Fibroblast of lung (primary cell): ENCODE measurements around the gene DLD. TPM values are rescaled to one million over a fixed set of nuclear protein-coding genes. Genes with fewer than 3 reads are reported as not detected.
"Not testable (repeated sequence)": the region's sequence is repeated elsewhere in the genome, so short reads cannot be mapped to it uniquely, and the experiment has no call there.

ENCODE experiments used
- DNase-seq, 2 donors: peaks; one replicate each; pipeline versions ENCODE4 v3.0.0 to v3.0.0-alpha.2; 2010; ENCODE audit warnings: low read depth in 2 of 2
- H2AFZ ChIP-seq: 2 replicates; pipeline ENCODE4 v1.5.1; 2012; ENCODE audit warnings: low read length, control low read depth, inconsistent platforms
- H3K27ac ChIP-seq: 2 replicates; pipeline ENCODE4 v1.5.1; 2011; ENCODE audit warnings: low read length, control low read depth; ENCODE audit not compliant: insufficient read depth
- H3K27me3 ChIP-seq: 2 replicates; pipeline ENCODE4 v1.5.1; 2011; ENCODE audit warnings: mild to moderate bottlenecking, low read length; ENCODE audit not compliant: control insufficient read depth, insufficient read depth
- H3K36me3 ChIP-seq: 2 replicates; pipeline ENCODE4 v1.5.1; 2011; ENCODE audit warnings: low read length; ENCODE audit not compliant: control insufficient read depth, insufficient read depth
- H3K4me1 ChIP-seq: 2 replicates; pipeline ENCODE4 v1.5.1; 2011; ENCODE audit warnings: low read length; ENCODE audit not compliant: control insufficient read depth, insufficient read depth; ENCODE audit errors: extremely low read depth
- H3K4me2 ChIP-seq: 2 replicates; pipeline ENCODE4 v1.5.1; 2011; ENCODE audit warnings: low read length, control low read depth; ENCODE audit not compliant: insufficient read depth; ENCODE audit errors: extremely low read depth
- H3K4me3 ChIP-seq, 4 experiments: fragments of 200-600 bp in 1 of 4; sonication (generic) in 1 of 4; replicated peaks in 1 of 4; 2 replicates each; pipeline ENCODE4 v1.5.1; 2011 to 2016; ENCODE audit warnings: low read length in 4 of 4, low read depth in 3 of 4, mild to moderate bottlenecking in 3 of 4, control low read depth in 2 of 4, inconsistent platforms in 1 of 4, mixed read lengths in 1 of 4; ENCODE audit not compliant: insufficient read depth in 1 of 4; ENCODE audit errors: control extremely low read depth in 1 of 4
- H3K79me2 ChIP-seq: 2 replicates; pipeline ENCODE4 v1.5.1; 2012; ENCODE audit warnings: mild to moderate bottlenecking, low read length, inconsistent platforms; ENCODE audit not compliant: control insufficient read depth, insufficient read depth
- H3K9ac ChIP-seq: 2 replicates; pipeline ENCODE4 v1.5.1; 2011; ENCODE audit warnings: mild to moderate bottlenecking, low read length, control low read depth; ENCODE audit not compliant: insufficient read depth
- H3K9me3 ChIP-seq: 2 replicates; pipeline ENCODE4 v1.5.1; 2012; ENCODE audit warnings: low read depth, low read length; ENCODE audit not compliant: control insufficient read depth, insufficient read depth
- H4K20me1 ChIP-seq: 2 replicates; pipeline ENCODE4 v1.5.1; 2011; ENCODE audit warnings: low read length; ENCODE audit not compliant: control insufficient read depth, insufficient read depth; ENCODE audit errors: extremely low read depth
- CTCF ChIP-seq, 2 donors: IDR thresholded peaks in 1 of 2; conservative IDR thresholded peaks in 1 of 2; 1 replicate in 1 of 2; 2 replicates in 1 of 2; pipeline ENCODE4 v1.5.1; 2011 to 2012; ENCODE audit warnings: low read length in 2 of 2, control low read depth in 1 of 2, inconsistent platforms in 1 of 2, low read depth in 1 of 2, mild to moderate bottlenecking in 1 of 2
- EZH2 ChIP-seq: IDR thresholded peaks from 2 replicates; pipeline ENCODE4 v1.5.1; 2012; ENCODE audit warnings: low read length, control low read depth, mild to moderate bottlenecking; ENCODE audit errors: missing control alignments
- polyA plus RNA-seq, 2 donors: library from polyadenylated mRNA; depleted of rRNA in 1 of 2; stranded (reverse) in 1 of 2; unstranded in 1 of 2; fragments of >200 nt; gene quantifications; 2 replicates each; pipeline ENCODE4 v1.2.1, GENCODE V29; 2011 to 2012; ENCODE audit warnings: missing spikeins in 1 of 2
- total RNA-seq: library from RNA; depleted of rRNA; stranded (reverse); fragments of >200 nt; gene quantifications from 2 replicates; pipeline ENCODE4 v1.2.1, GENCODE V29; 2014

Gene DLD
- total and polyA plus RNA-seq, 2 donors (not counting 1 experiment from before 2014, with no cell fraction given) = 48.6 to 160 TPM

GRCh38 chr7:107889992-107890391 is 991 bp upstream of the DLD start:
- no peak for TF ChIP-seq EZH2
- TF ChIP-seq CTCF (conservative IDR thresholded peaks at IDR 0.05 in 1 of 2, IDR thresholded peaks at IDR 0.05 in 1 of 2; ENCODE audit: low read depth in 1 of 2, low read length in 2 of 2) = no peak
- Histone ChIP-seq H3K4me2 (no peak overlapping the region), H3K4me3 (peak overlapping the region in 1 of 4 experiments; percentile 70), H2AFZ (no peak overlapping the region), H3K4me1 (peaks cover 9% of the 10 kb centered on the region), H3K9me3 (no peaks in the 10 kb centered on the region), H3K27ac (no peak overlapping the region), H4K20me1 (no peaks in the 10 kb centered on the region), H3K79me2 (peaks cover 25% of the 10 kb centered on the region), H3K9ac (no peak overlapping the region), H3K36me3 (peaks cover 3% of the 10 kb centered on the region), H3K27me3 (peaks cover 4% of the 10 kb centered on the region)
- no peak for DNase-seq

- DNase-seq = no peak
- no peak for TF ChIP-seq CTCF (conservative IDR thresholded peaks at IDR 0.05 in 1 of 2, IDR thresholded peaks at IDR 0.05 in 1 of 2; ENCODE audit: low read depth in 1 of 2, low read length in 2 of 2)
- TF ChIP-seq EZH2 = no peak
- Histone ChIP-seq H2AFZ (peak overlapping the region; percentile 99), H3K36me3 (peaks cover 3% of the 10 kb centered on the region), H3K4me3 (peak overlapping the region; percentile 68 to 89 (median 76)), H3K4me1 (peaks cover 9% of the 10 kb centered on the region), H3K4me2 (peak overlapping the region; percentile 96), H3K9ac (peak overlapping the region; percentile 96), H3K79me2 (peaks cover 27% of the 10 kb centered on the region), H4K20me1 (no peaks in the 10 kb centered on the region), H3K9me3 (no peaks in the 10 kb centered on the region), H3K27ac (peak overlapping the region; percentile 98), H3K27me3 (peaks cover 3% of the 10 kb centered on the region)
These were observed 456 bp upstream of the DLD start for GRCh38 chr7:107890493-107890961.

- H3K9me3 ChIP-seq = no peaks in the 10 kb centered on the region
- H4K20me1 ChIP-seq = no peaks in the 10 kb centered on the region
- peak overlapping the region; percentile 68 to 89 (median 76) for H3K4me3 ChIP-seq
- peak overlapping the region; percentile 98 for H3K4me2 ChIP-seq
- H3K27me3 ChIP-seq = no peaks in the 10 kb centered on the region
- DNase-seq = peak; percentile 16 to 38
- peak overlapping the region; percentile 96 for H3K9ac ChIP-seq
- peak overlapping the region; percentile 98 for H3K27ac ChIP-seq
- peaks cover 9% of the 10 kb centered on the region for H3K4me1 ChIP-seq
- TF ChIP-seq CTCF (conservative IDR thresholded peaks at IDR 0.05 in 1 of 2, IDR thresholded peaks at IDR 0.05 in 1 of 2; ENCODE audit: low read depth in 1 of 2, low read length in 2 of 2) = no peak
- H3K79me2 ChIP-seq = peaks cover 31% of the 10 kb centered on the region
- peaks cover 6% of the 10 kb centered on the region for H3K36me3 ChIP-seq
- H2AFZ ChIP-seq = peak overlapping the region; percentile 100
These were observed 818 bp downstream of the DLD start for GRCh38 chr7:107891636-107892366.

DNA sequence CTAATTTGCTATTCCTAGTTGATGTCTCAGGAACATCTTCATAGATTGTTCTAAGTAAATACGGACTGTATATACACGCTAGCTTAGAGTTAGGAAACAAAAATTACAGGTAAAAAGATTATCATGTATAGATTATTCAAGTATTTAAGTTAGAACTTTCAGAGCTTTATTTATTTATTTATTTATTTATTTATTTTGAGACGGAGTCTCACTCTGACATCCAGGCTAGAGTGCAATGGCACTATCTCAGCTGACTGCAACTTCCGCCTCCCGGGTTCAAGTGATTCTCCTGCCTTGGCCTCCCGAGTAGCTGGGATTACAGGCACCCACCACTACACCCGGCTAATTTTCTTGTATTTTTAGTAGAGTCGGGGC is 1.4 kb downstream of the DLD start:
- DNase-seq, H3K9ac ChIP-seq, H3K9me3 ChIP-seq, H3K4me1 ChIP-seq, H3K36me3 ChIP-seq, H3K27ac ChIP-seq, H4K20me1 ChIP-seq, H3K27me3 ChIP-seq, H2AFZ ChIP-seq: not testable (repeated sequence)
- H3K79me2 ChIP-seq = peaks cover 31% of the 10 kb centered on the region
- H3K4me2 ChIP-seq = peak overlapping the region; percentile 98
- peak overlapping the region in 2 of 4 experiments; percentile 70 to 81 for H3K4me3 ChIP-seq
